ENCODE measurements around the gene MSGN1.

DNA sequence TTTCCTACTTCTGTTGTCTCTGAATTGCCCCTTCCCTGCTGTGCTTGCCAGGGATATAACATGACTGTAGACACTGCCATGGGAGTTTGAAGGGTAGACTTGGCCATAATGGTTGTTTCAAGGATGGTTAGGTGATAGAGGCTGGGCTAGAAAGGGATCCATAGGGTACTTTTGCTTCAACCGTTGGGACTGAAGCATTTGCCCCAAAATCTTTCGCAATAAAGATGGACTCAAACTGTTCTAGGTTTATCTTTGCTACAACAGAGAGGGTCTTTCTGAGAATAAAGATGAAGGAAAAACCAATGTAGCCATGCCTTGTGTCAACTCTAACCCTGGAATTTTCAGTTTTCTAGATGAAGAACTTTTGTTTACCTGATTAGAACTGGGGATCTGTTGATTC is 27.2 kb downstream of the MSGN1 start:
- no peak for TF ChIP-seq POLR2AphosphoS5 (IDR thresholded peaks at IDR 0.05; ENCODE audit: low read depth, low read length)
- TF ChIP-seq, protein P1, sequence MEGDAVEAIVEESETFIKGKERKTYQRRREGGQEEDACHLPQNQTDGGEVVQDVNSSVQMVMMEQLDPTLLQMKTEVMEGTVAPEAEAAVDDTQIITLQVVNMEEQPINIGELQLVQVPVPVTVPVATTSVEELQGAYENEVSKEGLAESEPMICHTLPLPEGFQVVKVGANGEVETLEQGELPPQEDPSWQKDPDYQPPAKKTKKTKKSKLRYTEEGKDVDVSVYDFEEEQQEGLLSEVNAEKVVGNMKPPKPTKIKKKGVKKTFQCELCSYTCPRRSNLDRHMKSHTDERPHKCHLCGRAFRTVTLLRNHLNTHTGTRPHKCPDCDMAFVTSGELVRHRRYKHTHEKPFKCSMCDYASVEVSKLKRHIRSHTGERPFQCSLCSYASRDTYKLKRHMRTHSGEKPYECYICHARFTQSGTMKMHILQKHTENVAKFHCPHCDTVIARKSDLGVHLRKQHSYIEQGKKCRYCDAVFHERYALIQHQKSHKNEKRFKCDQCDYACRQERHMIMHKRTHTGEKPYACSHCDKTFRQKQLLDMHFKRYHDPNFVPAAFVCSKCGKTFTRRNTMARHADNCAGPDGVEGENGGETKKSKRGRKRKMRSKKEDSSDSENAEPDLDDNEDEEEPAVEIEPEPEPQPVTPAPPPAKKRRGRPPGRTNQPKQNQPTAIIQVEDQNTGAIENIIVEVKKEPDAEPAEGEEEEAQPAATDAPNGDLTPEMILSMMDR (IDR thresholded peaks at IDR 0.05 in 2 of 3, conservative IDR thresholded peaks at IDR 0.05 in 1 of 3; ENCODE audit: borderline replicate concordance in 1 of 3, insufficient read depth in 1 of 3, low read depth in 2 of 3, low read length in 2 of 3) = no peak
- TF ChIP-seq POLR2A (IDR thresholded peaks at IDR 0.05; ENCODE audit: borderline replicate concordance, extremely low read depth, insufficient read depth, insufficient read length) = no peak
- no peak for TF ChIP-seq FOSL1 (IDR thresholded peaks at IDR 0.05; ENCODE audit: low read depth)
- no peak for TF ChIP-seq EZH2 (IDR thresholded peaks at IDR 0.05)

Measured in HCT116 (cell line).